Osteoblast (primary cell): Measurements from ENCODE around the gene CRIM1. TPM values are rescaled to one million over a fixed set of nuclear protein-coding genes. Genes with fewer than 3 reads are reported as not detected.

Source experiments
- DNase-seq: peaks from one replicate; pipeline ENCODE4 v3.0.0; 2011; ENCODE audit warnings: low spot score, mixed read lengths; ENCODE audit not compliant: insufficient read length; ENCODE audit errors: missing footprints
- H2AFZ ChIP-seq: 2 replicates; pipeline ENCODE4 v1.6.0; 2011; ENCODE audit warnings: mild to moderate bottlenecking, low read length
- H3K27ac ChIP-seq: 2 replicates; pipeline ENCODE4 v1.5.1; 2011; ENCODE audit warnings: mild to moderate bottlenecking, low read depth, low read length, moderate library complexity
- H3K27me3 ChIP-seq: 2 replicates; pipeline ENCODE4 v1.6.0; 2012; ENCODE audit warnings: mild to moderate bottlenecking, control low read depth, inconsistent platforms, low read length, moderate library complexity; ENCODE audit not compliant: insufficient read depth
- H3K36me3 ChIP-seq: 2 replicates; pipeline ENCODE4 v1.5.1; 2011; ENCODE audit warnings: mild to moderate bottlenecking, low read length, control low read depth, moderate library complexity; ENCODE audit not compliant: insufficient read depth
- H3K4me1 ChIP-seq: 2 replicates; pipeline ENCODE4 v1.5.1; 2011; ENCODE audit warnings: mild to moderate bottlenecking, low read length, control low read depth, moderate library complexity; ENCODE audit not compliant: insufficient read depth
- H3K4me2 ChIP-seq: 2 replicates; pipeline ENCODE4 v1.6.0; 2011; ENCODE audit warnings: mild to moderate bottlenecking, low read length; ENCODE audit not compliant: insufficient read depth
- H3K4me3 ChIP-seq: fragments of 200-600 bp; sonication (generic); 3 replicates; pipeline ENCODE4 v1.5.1; 2012; ENCODE audit warnings: mild to moderate bottlenecking, low read length, inconsistent platforms; ENCODE audit not compliant: insufficient read depth
- H3K79me2 ChIP-seq: 2 replicates; pipeline ENCODE4 v1.6.0; 2012; ENCODE audit warnings: mild to moderate bottlenecking, low read length, control low read depth, inconsistent platforms; ENCODE audit not compliant: insufficient read depth
- H3K9me3 ChIP-seq: 2 replicates; pipeline ENCODE4 v1.5.1; 2011; ENCODE audit warnings: low read depth, low read length, control low read depth
- H4K20me1 ChIP-seq: 2 replicates; pipeline ENCODE4 v1.6.0; 2012; ENCODE audit warnings: mild to moderate bottlenecking, low read length, control low read depth; ENCODE audit not compliant: insufficient read depth
- CTCF ChIP-seq: IDR thresholded peaks from 2 replicates; pipeline ENCODE4 v1.5.1; 2011; ENCODE audit warnings: mild to moderate bottlenecking, low read depth, low read length, moderate library complexity; ENCODE audit errors: extremely low read depth
- total RNA-seq: library from RNA; depleted of rRNA; stranded (reverse); fragments of >200 nt; gene quantifications from 2 replicates; pipeline ENCODE4 v1.2.3, GENCODE V29; 2012

Gene CRIM1
- total RNA-seq, 1 donor, result 362 TPM

GRCh38 chr2:36452260-36452659 is 96.7 kb downstream of the CRIM1 start:
- Histone ChIP-seq H3K36me3 (peaks cover 87% of the 10 kb centered on the region), H3K79me2 (peaks cover 73% of the 10 kb centered on the region)

GRCh38 chr2:36453652-36454051 is 98.1 kb downstream of the CRIM1 start:
- peak overlapping the region; percentile 96 for H3K27ac ChIP-seq
- TF ChIP-seq CTCF, result no peak
- peaks cover 87% of the 10 kb centered on the region for H3K36me3 ChIP-seq
- no peak overlapping the region for H2AFZ ChIP-seq
- H3K9me3 ChIP-seq, result no peaks in the 10 kb centered on the region
- H4K20me1 ChIP-seq, result peaks cover 16% of the 10 kb centered on the region
- H3K27me3 ChIP-seq, result no peaks in the 10 kb centered on the region
- peaks cover 97% of the 10 kb centered on the region for H3K4me1 ChIP-seq
- peak overlapping the region; percentile 29 for H3K4me2 ChIP-seq
- no peak for DNase-seq
- peaks cover 74% of the 10 kb centered on the region for H3K79me2 ChIP-seq
- H3K4me3 ChIP-seq, result no peak overlapping the region

More at GRCh38 chr2:36452260-36452659, 96.7 kb downstream of the CRIM1 start:
- no peaks in the 10 kb centered on the region for H3K9me3 ChIP-seq
- peaks cover 100% of the 10 kb centered on the region for H3K4me1 ChIP-seq
- H3K4me3 ChIP-seq, result no peak overlapping the region
- H4K20me1 ChIP-seq, result peaks cover 16% of the 10 kb centered on the region
- no peak overlapping the region for H2AFZ ChIP-seq
- H3K4me2 ChIP-seq, result no peak overlapping the region
- no peak for TF ChIP-seq CTCF
- DNase-seq, result peak; percentile 58
- H3K27me3 ChIP-seq, result no peaks in the 10 kb centered on the region
- H3K27ac ChIP-seq, result peak overlapping the region; percentile 96

GRCh38 chr2:36455011-36455410 is 99.4 kb downstream of the CRIM1 start:
- no peak overlapping the region for H2AFZ ChIP-seq
- TF ChIP-seq CTCF, result no peak
- peaks cover 97% of the 10 kb centered on the region for H3K4me1 ChIP-seq
- no peak for DNase-seq
- peaks cover 79% of the 10 kb centered on the region for H3K79me2 ChIP-seq
- H3K4me2 ChIP-seq, result peak overlapping the region; percentile 54
- H3K4me3 ChIP-seq, result no peak overlapping the region
- peaks cover 16% of the 10 kb centered on the region for H4K20me1 ChIP-seq
- peak overlapping the region; percentile 96 for H3K27ac ChIP-seq
- H3K36me3 ChIP-seq, result peaks cover 87% of the 10 kb centered on the region
- no peaks in the 10 kb centered on the region for H3K27me3 ChIP-seq
- no peaks in the 10 kb centered on the region for H3K9me3 ChIP-seq

GRCh38 chr2:36455788-36456187 is 100.2 kb downstream of the CRIM1 start:
- peaks cover 97% of the 10 kb centered on the region for H3K4me1 ChIP-seq
- peaks cover 16% of the 10 kb centered on the region for H4K20me1 ChIP-seq
- H3K9me3 ChIP-seq, result no peaks in the 10 kb centered on the region
- no peak for DNase-seq
- TF ChIP-seq CTCF, result no peak
- H3K4me2 ChIP-seq, result peak overlapping the region; percentile 54
- no peak overlapping the region for H2AFZ ChIP-seq
- H3K27ac ChIP-seq, result peak overlapping the region; percentile 96
- no peaks in the 10 kb centered on the region for H3K27me3 ChIP-seq
- H3K36me3 ChIP-seq, result peaks cover 90% of the 10 kb centered on the region
- H3K4me3 ChIP-seq, result no peak overlapping the region
- H3K79me2 ChIP-seq, result peaks cover 86% of the 10 kb centered on the region
